ENCODE measurements around the gene SLX1A. TPM values are rescaled to one million over a fixed set of nuclear protein-coding genes. Genes with fewer than 3 reads are reported as not detected.
"Not testable (repeated sequence)": the region's sequence is repeated elsewhere in the genome, so short reads cannot be mapped to it uniquely, and the experiment has no call there.

SLX1A gene
- total RNA-seq (10 to 100 TPM in 6 of 7 donors, 1 to 10 TPM in 1; 9.3 to 60.9 (median 33.9) TPM), polyA plus RNA-seq (10 to 100 TPM in 1 of 2 donors, 1 to 10 TPM in 1; 3.5 to 12.5 TPM)
- long read RNA-seq, donor 1, transcript SLX1A-201 (6 exons, 1,091 nt): major isoform, 12 of 17 reads
- long read RNA-seq, donor 1, partial matches to known transcripts: 1 of 17 reads
- long read RNA-seq, donor 1, other reads (novel, unspliced or antisense): 2 of 17 reads
- long read RNA-seq, donor 2, partial matches to known transcripts: 0 of 5 reads
- long read RNA-seq, donor 2, other reads (novel, unspliced or antisense): 0 of 5 reads
- long read RNA-seq, donor 3, transcript SLX1A-201 (6 exons, 1,091 nt): major isoform, 22 of 35 reads
- long read RNA-seq, donor 3, transcript SLX1A-206 (5 exons, 1,558 nt): minor isoform, 5 of 35 reads
- long read RNA-seq, donor 3, partial matches to known transcripts: 6 of 35 reads
- long read RNA-seq, donor 3, other reads (novel, unspliced or antisense): 1 of 35 reads

DNA sequence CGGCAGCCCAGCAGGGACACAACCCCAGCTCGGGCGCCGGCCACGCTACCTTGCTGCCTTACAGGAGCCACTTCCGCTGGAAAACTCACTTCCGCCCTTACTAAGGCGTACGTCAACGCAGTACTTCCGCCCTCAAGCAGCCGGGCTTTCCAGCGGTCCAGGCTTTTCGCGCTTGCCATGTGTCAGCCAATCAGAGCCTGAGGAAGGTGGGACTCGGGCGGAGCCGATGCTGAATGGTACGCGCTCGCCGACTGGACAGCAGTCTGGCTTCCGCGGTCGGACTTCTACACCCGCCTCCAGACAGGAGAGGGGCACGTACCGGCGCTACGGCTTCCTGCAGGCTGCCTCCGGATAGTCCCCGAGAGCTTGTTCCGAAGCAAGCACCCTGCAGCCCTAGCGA lies at the start of gene SLX1A, which contains the start of gene BOLA2B:
TSS of gene SLX1A (plus strand) at position 261 of the 400 bp plus-strand sequence. CDS start 210 bp downstream, outside the sequence.
TSS of gene BOLA2B (minus strand) at position 52 of the 400 bp plus-strand sequence. CDS start 71 bp downstream, outside the sequence.
- H3K27ac ChIP-seq: not testable (repeated sequence)

DNA sequence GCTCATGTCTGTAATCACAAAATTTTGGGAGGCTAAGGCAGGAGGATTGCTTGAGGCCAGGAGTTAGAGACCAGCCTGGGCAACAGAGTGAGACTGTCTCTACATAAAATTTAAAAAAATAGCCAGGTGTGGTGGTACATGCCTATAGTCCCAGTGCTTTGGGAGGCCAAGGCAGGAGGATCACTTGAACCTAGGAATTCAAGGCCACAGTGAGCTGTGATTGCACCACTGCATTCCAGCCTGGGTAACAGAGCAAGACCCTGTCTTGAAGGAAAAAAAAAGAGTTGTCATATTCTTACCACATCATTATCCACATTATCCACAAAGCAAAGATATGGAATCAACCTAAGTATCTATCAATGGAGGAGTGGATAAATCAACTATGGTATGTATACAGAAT lies 49.7 kb upstream of the SLX1A start:
- Histone ChIP-seq H3K4me3 (no peak overlapping the region), H3K36me3 (no peaks in the 10 kb centered on the region), H3K27ac (no peak overlapping the region), H3K9me3 (no peaks in the 10 kb centered on the region), H3K4me1 (ENCODE audit: insufficient read depth) (no peaks in the 10 kb centered on the region), H3K27me3 (no peaks in the 10 kb centered on the region)
- intact Hi-C loops (cut with DNase I): no loop called here
- no peak for DNase-seq
- TF ChIP-seq POLR2A (IDR thresholded peaks at IDR 0.05): no peak
- TF ChIP-seq EP300 (IDR thresholded peaks at IDR 0.05): no peak
- TF ChIP-seq, protein P1, sequence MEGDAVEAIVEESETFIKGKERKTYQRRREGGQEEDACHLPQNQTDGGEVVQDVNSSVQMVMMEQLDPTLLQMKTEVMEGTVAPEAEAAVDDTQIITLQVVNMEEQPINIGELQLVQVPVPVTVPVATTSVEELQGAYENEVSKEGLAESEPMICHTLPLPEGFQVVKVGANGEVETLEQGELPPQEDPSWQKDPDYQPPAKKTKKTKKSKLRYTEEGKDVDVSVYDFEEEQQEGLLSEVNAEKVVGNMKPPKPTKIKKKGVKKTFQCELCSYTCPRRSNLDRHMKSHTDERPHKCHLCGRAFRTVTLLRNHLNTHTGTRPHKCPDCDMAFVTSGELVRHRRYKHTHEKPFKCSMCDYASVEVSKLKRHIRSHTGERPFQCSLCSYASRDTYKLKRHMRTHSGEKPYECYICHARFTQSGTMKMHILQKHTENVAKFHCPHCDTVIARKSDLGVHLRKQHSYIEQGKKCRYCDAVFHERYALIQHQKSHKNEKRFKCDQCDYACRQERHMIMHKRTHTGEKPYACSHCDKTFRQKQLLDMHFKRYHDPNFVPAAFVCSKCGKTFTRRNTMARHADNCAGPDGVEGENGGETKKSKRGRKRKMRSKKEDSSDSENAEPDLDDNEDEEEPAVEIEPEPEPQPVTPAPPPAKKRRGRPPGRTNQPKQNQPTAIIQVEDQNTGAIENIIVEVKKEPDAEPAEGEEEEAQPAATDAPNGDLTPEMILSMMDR (IDR thresholded peaks at IDR 0.05): no peak

More for the DNA sequence above, at the start of gene SLX1A, which contains the start of gene BOLA2B:
- H3K4me3 ChIP-seq: peak within 1 kb of the TSS; percentile 32
- intact Hi-C loops (cut with DNase I); H3K9me3 ChIP-seq; H3K4me1 ChIP-seq (ENCODE audit: insufficient read depth); H3K36me3 ChIP-seq; H3K27me3 ChIP-seq; DNase-seq: not testable (repeated sequence)
- WGBS, 3 donors: no CpG with 5 or more reads among the region's 34 CpGs

DNA sequence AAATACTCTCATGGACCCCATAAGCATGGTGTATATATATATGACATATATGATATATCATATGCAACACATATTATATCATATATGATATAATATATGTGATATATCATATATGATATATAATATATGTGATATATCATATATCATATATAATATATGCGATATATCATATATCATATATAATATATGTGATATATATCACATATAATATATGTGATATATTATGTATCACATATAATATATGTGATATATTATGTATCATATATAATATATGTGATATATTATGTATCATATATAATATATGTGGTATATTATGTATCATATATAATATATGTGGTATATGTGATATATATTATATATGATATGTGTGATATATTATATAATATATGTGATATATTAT lies 48.8 kb upstream of the SLX1A start:
- WGBS, 3 donors: 42 to 52% (median 46%) methylated on average over 1 of the region's 1 CpG

DNA sequence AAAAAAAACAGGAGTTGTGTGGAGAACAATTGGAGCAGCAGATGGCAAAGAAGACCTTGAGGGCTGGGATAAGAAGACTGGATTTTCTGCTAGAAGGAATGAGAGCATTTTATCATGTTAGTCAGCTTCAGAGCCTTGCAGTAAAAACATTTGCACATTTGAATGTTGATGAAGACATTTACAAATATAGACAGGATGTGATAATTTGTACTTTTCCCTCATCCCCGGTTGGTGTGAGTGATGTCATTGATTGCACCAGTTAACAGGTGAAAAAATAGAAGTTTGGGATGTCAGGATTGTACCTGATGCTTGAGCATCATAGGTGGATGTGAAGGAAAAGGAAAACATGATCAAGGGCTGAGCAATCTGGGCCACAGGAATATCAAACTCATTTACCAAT lies 48.0 kb upstream of the SLX1A start:
- Histone ChIP-seq H3K27ac (no peak overlapping the region), H3K4me1 (ENCODE audit: insufficient read depth) (no peaks in the 10 kb centered on the region), H3K36me3 (no peaks in the 10 kb centered on the region), H3K27me3 (no peaks in the 10 kb centered on the region), H3K9me3 (no peaks in the 10 kb centered on the region), H3K4me3 (no peak overlapping the region)
- DNase-seq: no peak
- intact Hi-C loops (cut with DNase I): no loop called here
- WGBS, 3 donors: 29 to 63% (median 31%) methylated on average over 1 of the region's 1 CpG
- TF ChIP-seq, protein P1 (IDR thresholded peaks at IDR 0.05): no peak
- TF ChIP-seq EP300 (IDR thresholded peaks at IDR 0.05) (no peak), POLR2A (IDR thresholded peaks at IDR 0.05) (no peak)

More for the DNA sequence above, 48.8 kb upstream of the SLX1A start:
- no peaks in the 10 kb centered on the region for H3K4me1 ChIP-seq (ENCODE audit: insufficient read depth)
- no peaks in the 10 kb centered on the region for H3K9me3 ChIP-seq
- H3K36me3 ChIP-seq: no peaks in the 10 kb centered on the region
- intact Hi-C loops (cut with DNase I): no loop called here
- H3K4me3 ChIP-seq: no peak overlapping the region
- TF ChIP-seq POLR2A (IDR thresholded peaks at IDR 0.05) (no peak), EP300 (IDR thresholded peaks at IDR 0.05) (no peak)
- TF ChIP-seq, protein P1 (IDR thresholded peaks at IDR 0.05): no peak
- no peak for DNase-seq
- H3K27ac ChIP-seq: no peak overlapping the region
- H3K27me3 ChIP-seq: no peaks in the 10 kb centered on the region
